ENCODE data around the gene CHSY1. TPM values are rescaled to one million over a fixed set of nuclear protein-coding genes. Genes with fewer than 3 reads are reported as not detected.

CHSY1 gene
- total RNA-seq, 4 donors from 2014 or later: 8.8 to 19.3 (median 11.4) TPM

DNA sequence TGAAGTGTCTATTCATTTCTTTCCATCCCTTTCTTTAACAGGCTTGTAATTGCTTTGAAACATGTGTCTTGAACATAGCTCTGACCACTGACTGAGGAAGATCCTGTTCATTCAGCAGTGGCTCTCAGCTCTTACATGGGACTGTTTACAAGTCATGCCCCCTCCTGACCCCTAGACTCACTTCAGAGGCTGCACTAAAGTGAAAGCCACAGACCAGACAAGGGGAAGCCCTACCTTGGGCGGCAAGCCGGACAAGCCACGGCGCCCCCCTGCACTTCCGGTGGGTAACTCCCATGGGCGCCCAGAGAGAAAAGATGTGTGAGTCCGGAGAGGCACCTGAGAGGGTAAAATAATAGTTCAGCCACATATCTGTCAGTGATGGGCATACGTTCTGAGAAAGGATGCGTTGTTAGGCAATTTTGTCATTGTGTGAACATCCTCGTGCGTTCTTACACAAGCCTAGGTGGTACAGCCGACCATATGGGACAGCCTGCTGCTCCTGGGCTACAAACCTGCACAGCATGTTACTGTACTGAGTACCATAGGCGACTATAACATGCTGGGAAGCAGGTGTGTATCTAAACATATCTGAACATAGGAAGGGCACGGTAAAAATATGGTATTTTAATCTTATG, 116.2 kb downstream of the CHSY1 start:
- 75 to 85% methylated on average over 6 to 13 of the region's 14 CpGs for WGBS, 2 donors
- H3K4me1 ChIP-seq: no peaks in the 10 kb centered on the region
- H3K27me3 ChIP-seq: no peaks in the 10 kb centered on the region
- intact Hi-C loops (cut with DNase I): no loop called here
- no peaks in the 10 kb centered on the region for H3K9me3 ChIP-seq
- TF ChIP-seq, protein P1, sequence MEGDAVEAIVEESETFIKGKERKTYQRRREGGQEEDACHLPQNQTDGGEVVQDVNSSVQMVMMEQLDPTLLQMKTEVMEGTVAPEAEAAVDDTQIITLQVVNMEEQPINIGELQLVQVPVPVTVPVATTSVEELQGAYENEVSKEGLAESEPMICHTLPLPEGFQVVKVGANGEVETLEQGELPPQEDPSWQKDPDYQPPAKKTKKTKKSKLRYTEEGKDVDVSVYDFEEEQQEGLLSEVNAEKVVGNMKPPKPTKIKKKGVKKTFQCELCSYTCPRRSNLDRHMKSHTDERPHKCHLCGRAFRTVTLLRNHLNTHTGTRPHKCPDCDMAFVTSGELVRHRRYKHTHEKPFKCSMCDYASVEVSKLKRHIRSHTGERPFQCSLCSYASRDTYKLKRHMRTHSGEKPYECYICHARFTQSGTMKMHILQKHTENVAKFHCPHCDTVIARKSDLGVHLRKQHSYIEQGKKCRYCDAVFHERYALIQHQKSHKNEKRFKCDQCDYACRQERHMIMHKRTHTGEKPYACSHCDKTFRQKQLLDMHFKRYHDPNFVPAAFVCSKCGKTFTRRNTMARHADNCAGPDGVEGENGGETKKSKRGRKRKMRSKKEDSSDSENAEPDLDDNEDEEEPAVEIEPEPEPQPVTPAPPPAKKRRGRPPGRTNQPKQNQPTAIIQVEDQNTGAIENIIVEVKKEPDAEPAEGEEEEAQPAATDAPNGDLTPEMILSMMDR (IDR thresholded peaks at IDR 0.05): no peak
- no peak for TF ChIP-seq POLR2A (IDR thresholded peaks at IDR 0.05)
- no peak for DNase-seq
- H3K27ac ChIP-seq: no peak overlapping the region
- H3K4me3 ChIP-seq: no peak overlapping the region
- H3K36me3 ChIP-seq: no peaks in the 10 kb centered on the region

DNA sequence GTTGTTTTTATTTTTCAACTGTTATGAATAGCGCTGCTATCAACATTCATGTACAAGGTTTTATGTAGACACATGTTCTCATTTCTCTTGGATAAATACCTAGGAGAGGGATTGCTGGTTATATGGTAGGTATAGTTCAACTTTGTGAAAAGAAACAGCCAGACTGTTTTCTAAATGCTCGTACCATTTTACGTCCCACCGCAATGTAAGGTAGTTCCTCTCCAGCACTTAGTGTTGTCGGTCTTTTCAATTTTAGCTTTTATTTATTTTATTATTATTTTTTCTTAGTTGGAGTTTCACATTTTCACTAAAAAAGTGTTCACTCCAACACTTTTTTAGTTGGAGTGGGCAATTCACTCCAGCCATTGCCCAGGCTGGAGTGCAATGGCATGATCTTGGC, 117.1 kb downstream of the CHSY1 start:
- H3K27ac ChIP-seq: no peak overlapping the region
- no peaks in the 10 kb centered on the region for H3K4me1 ChIP-seq
- no peaks in the 10 kb centered on the region for H3K9me3 ChIP-seq
- intact Hi-C loops (cut with DNase I): no loop called here
- H3K4me3 ChIP-seq: no peak overlapping the region
- WGBS, 2 donors: 97 to 99% methylated on average over 5 of the region's 5 CpGs
- DNase-seq: no peak
- H3K36me3 ChIP-seq: no peaks in the 10 kb centered on the region
- no peak for TF ChIP-seq POLR2A (IDR thresholded peaks at IDR 0.05)
- TF ChIP-seq, protein P1 (IDR thresholded peaks at IDR 0.05): no peak
- H3K27me3 ChIP-seq: no peaks in the 10 kb centered on the region

DNA sequence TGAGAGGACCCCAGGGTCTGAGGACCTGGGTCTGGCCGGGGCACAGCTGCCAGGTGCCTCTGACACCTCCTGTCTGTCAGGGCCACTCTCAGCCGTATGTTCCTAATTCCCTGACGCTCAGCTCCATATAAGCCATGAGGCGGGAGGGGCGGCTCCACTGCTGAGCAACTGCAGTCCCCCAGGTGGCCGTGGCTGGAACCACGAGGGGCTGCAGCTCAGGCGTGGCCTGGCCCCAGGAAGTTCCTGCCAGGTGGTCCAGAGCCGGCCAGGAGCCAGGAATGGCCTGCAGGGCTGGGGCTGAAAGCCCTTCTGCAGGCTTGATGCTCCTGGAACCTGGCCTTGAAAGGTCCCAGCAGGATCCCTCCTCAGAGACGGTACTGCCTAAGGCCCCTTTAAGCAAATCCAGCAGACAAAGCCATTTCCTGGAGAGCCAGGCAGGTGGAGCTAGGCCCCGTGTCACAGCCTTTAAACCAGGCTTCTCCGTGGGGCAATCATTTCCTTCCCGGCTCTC, 118.0 kb downstream of the CHSY1 start:
- 74 to 80% methylated on average over 1 to 4 of the region's 13 CpGs for WGBS, 2 donors
- no peak for DNase-seq
- H3K27ac ChIP-seq: no peak overlapping the region
- no peaks in the 10 kb centered on the region for H3K4me1 ChIP-seq
- no peaks in the 10 kb centered on the region for H3K9me3 ChIP-seq
- H3K27me3 ChIP-seq: no peaks in the 10 kb centered on the region
- H3K4me3 ChIP-seq: no peak overlapping the region
- TF ChIP-seq, protein P1 (IDR thresholded peaks at IDR 0.05): no peak
- TF ChIP-seq POLR2A (IDR thresholded peaks at IDR 0.05): no peak
- intact Hi-C loops (cut with DNase I): no loop called here
- H3K36me3 ChIP-seq: no peaks in the 10 kb centered on the region

DNA sequence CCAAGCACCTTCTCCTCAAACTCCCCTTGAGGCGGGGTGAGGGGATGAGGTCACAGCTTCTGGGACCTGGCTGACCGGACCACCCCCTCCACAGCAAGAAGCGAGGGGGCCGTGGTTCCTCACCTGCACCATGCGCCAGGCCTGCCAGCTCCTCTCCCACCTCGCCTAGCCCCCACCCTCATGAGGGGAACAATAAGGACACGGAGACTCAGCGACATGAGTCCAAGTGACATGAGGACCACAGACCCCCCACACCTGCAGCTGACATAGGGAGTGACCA, 118.7 kb downstream of the CHSY1 start:
- intact Hi-C loops (cut with DNase I): no loop called here
- H3K36me3 ChIP-seq: no peaks in the 10 kb centered on the region
- no peaks in the 10 kb centered on the region for H3K9me3 ChIP-seq
- no peak overlapping the region for H3K27ac ChIP-seq
- 100% methylated on average over 1 of the region's 8 CpGs; no CpG with 5 or more reads in 1 of the 2 donors for WGBS, 2 donors
- H3K27me3 ChIP-seq: no peaks in the 10 kb centered on the region
- peaks cover 0 to 7% (median 3%) of the 10 kb centered on the region in 3 donors for H3K4me1 ChIP-seq
- TF ChIP-seq POLR2A (IDR thresholded peaks at IDR 0.05): no peak
- TF ChIP-seq, protein P1 (IDR thresholded peaks at IDR 0.05): no peak
- DNase-seq: no peak
- no peak overlapping the region for H3K4me3 ChIP-seq

DNA sequence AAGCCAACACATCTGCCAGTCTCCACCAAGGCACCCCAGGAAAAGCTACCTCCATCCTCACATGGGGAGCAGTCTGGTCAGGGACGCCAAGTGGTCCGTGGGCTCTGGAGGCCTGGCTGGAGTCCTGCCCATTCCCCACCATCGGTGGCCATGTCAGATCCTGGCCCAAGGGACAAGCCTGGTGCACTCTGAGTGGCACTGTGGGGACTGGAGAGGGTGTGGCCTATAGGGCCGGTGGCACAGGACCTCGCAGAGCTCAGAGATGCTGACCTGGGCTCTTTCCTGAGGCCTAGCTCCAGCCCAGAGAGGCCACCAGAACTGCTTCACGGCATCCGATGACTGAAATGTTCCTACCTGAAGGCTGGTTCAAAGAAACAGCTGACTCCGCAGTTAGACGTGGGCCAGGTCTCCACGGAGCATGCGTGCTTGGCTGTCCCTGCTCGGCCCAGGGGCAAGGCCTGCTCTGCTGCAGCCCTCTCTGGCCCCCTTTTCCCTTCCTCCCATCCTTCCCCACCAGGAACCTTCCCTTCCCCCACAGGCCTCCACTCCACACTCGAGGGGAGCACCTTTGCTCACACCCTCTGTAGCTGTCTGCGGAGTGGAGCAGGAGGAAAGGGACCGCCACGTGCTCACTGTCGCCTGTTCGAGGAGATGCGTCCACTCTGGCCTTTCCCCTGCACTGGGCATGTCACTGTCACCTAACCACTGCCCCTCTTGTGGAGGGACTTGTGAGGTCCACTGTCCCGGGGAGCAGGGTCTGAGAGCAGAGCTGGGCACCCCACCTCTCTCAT, 119.3 kb downstream of the CHSY1 start:
- Histone ChIP-seq H3K27me3 (no peaks in the 10 kb centered on the region), H3K36me3 (no peaks in the 10 kb centered on the region), H3K4me3 (no peak overlapping the region), H3K9me3 (no peaks in the 10 kb centered on the region), H3K4me1 (peaks cover 4 to 12% (median 9%) of the 10 kb centered on the region in 3 donors), H3K27ac (no peak overlapping the region)
- TF ChIP-seq, protein P1 (IDR thresholded peaks at IDR 0.05): no peak
- no peak for TF ChIP-seq POLR2A (IDR thresholded peaks at IDR 0.05)
- DNase-seq: no peak
- WGBS, 2 donors: 86 to 87% methylated on average over 5 to 6 of the region's 20 CpGs
- intact Hi-C loops (cut with DNase I): no loop called here
